ENCODE data around the gene PCED1A.

The PCED1A gene

DNA sequence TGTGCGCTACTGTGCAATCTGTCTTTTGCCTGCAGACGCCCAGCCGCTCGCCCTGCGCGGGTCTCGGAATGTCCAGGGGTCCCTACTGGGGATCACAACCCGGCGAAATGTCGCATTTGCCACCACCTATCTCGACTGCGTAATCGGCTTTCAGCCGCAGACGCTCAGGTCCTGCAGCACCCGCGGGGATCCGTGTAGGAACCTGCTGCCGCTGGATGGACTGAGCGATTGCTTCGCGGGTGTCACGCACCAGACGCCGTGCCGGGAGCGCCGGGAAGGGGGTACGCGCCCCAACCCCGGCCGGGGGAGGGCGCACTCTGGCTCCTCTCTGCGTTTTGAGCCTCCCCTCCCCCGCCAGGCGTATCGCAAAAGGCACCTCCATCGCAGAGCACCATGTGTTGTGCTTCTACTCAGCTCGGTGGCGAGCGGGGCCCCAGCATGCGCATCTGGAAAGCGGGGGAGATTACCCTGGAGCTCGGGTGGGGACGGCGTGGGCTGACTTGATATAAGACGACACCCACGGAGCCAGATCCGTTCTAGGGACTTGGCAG is 32.1 kb upstream of the PCED1A start:
- DNase-seq (ENCODE audit: low read depth): peak; percentile 9
- TF ChIP-seq, protein P1, sequence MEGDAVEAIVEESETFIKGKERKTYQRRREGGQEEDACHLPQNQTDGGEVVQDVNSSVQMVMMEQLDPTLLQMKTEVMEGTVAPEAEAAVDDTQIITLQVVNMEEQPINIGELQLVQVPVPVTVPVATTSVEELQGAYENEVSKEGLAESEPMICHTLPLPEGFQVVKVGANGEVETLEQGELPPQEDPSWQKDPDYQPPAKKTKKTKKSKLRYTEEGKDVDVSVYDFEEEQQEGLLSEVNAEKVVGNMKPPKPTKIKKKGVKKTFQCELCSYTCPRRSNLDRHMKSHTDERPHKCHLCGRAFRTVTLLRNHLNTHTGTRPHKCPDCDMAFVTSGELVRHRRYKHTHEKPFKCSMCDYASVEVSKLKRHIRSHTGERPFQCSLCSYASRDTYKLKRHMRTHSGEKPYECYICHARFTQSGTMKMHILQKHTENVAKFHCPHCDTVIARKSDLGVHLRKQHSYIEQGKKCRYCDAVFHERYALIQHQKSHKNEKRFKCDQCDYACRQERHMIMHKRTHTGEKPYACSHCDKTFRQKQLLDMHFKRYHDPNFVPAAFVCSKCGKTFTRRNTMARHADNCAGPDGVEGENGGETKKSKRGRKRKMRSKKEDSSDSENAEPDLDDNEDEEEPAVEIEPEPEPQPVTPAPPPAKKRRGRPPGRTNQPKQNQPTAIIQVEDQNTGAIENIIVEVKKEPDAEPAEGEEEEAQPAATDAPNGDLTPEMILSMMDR (conservative IDR thresholded peaks at IDR 0.05; ENCODE audit: low read depth, low read length): peak; percentile 42
- H3K4me3 ChIP-seq (ENCODE audit: low read length): peak overlapping the region; percentile 67

DNA sequence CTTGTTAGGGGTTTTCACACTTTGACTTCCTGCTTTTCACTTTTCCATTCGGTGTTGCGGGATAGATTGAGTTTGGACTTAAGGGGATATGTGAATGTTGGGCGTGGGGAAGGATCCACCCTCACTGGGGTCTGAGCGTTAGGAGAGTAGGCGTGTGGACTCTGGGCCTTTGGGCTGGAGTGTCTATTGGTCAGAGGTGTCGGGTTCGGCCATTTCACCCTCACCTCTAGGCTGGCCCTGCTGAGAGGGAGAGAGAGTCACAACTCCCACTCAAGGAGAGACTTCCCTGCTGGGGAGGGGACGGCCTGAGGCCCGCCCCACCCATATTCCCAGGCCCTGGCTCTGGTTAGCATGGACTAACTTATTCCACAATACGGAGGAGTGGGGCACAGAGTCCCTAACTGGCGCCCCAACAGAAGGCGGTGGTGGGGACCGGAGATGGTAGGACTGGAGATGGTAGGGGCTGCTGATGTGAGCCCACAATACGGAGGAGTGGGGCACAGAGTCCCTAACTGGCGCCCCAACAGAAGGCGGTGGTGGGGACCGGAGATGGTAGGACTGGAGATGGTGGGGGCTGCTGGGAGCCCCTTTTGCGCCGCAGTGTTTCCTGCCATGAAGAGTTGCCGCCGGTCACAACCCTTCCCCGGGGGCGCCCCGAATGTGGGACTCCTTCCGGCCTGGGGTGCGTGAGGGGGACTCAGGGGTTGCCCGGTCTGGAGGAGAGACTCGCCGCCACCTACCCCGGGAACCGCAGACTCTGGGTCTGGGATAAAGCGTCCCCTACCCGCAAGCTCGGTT is 31.4 kb upstream of the PCED1A start:
- TF ChIP-seq, protein P1 (conservative IDR thresholded peaks at IDR 0.05; ENCODE audit: low read depth, low read length): no peak
- no peak for DNase-seq (ENCODE audit: low read depth)

DNA sequence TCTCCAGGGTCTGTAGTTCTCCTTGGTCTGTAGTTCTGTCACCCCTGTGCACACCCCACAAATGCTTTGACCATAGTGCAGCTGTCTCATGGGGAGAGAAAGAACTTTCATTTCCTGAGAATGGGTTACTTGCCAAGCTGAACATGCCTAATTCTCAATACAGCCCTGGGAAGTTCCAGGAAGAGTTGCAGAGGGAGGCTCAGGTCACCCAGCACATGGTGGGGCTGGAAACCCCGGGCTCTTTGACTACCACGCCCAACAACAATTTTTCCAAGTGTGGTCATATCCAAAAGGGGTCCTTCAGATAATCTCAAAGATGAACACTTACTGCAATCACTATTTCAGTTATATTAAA is 30.6 kb upstream of the PCED1A start:
- H3K4me3 ChIP-seq (ENCODE audit: low read length): no peak overlapping the region
- TF ChIP-seq, protein P1 (conservative IDR thresholded peaks at IDR 0.05; ENCODE audit: low read depth, low read length): no peak
- DNase-seq (ENCODE audit: low read depth): no peak

More for the DNA sequence above, 31.4 kb upstream of the PCED1A start:
- peak overlapping the region; percentile 67 for H3K4me3 ChIP-seq (ENCODE audit: low read length)

DNA sequence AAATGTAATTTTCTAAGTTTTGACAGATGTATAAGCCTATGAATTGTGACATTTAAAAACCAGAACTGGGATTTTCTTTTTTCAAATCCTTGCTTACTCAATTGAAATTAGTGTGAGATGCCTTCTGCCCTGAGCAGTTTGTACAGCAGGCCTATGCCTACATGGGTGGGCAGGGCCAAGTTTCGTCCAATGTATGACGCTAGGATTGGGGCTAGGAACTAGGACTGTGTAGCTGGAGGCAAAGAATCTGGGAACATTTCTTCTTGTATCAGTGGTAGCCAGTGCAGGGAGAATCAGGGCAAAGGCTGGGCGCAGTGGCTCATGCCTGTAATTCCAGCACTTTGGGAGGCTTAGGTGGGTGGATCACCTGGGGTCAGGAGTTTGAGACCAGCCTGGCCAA is 28.9 kb upstream of the PCED1A start:
- TF ChIP-seq, protein P1 (conservative IDR thresholded peaks at IDR 0.05; ENCODE audit: low read depth, low read length): no peak
- DNase-seq (ENCODE audit: low read depth): no peak
- no peak overlapping the region for H3K4me3 ChIP-seq (ENCODE audit: low read length)

DNA sequence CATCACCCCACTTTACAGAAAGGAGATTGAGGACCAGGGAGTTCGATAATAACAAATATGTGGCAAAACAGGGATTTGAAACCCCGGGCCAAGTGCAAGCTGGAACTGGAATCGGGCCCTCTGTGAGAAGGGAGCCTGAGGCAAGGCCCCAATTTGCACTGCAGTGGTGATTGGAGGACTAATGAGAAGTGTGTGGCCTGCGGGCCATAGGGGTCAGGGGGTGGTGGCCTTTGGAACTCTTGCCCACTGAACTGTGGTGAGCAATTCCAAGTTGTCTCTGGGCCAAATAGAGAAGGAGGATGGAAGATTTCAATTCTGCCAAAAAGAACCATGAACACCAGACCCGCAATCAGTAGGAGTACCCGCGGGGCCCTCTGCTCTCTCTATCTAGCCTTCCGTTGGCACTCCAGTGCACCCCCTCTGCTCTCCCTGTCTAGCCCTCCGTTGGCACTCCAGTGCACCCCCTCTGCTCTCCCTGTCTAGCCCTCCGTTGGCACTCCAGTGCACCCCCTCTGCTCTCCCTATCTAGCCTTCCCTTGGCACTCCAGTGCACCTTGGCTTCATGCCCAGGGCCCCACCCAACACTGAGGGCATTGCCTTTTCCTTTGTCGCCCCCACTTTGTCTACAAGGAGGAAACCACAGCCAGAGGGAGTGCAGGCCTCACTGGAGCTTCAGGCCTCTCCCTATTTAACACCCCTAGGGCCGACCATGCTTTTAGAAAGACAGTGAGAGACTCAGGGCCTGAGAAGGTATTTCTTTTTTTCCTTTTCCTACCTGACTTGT is 26.8 kb upstream of the PCED1A start:
- DNase-seq (ENCODE audit: low read depth): no peak
- TF ChIP-seq, protein P1 (conservative IDR thresholded peaks at IDR 0.05; ENCODE audit: low read depth, low read length): no peak
- H3K4me3 ChIP-seq (ENCODE audit: low read length): no peak overlapping the region

DNA sequence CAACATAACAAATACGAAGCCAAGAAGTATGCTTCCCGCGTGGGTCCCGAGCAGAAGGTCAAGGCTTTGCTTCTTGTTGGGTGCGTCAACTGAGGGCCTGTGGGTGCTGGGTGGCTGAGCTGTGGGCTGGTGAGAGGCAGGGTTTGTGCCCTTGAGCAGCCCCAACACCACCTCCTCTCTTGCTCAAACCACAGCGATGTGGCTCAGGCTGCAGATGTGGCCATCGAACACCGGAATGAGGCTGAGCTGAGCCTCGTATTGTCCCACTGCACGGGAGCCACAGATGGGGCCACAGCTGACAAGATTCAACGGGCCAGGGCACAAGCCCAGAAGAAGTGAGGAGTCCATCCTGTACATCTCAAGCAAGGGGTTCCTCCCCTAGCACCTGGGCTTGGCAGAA is 25.8 kb upstream of the PCED1A start:
- TF ChIP-seq, protein P1 (conservative IDR thresholded peaks at IDR 0.05; ENCODE audit: low read depth, low read length): no peak
- DNase-seq (ENCODE audit: low read depth): no peak
- H3K4me3 ChIP-seq (ENCODE audit: low read length): no peak overlapping the region

All from retinal pigment epithelial cell (primary cell).